ENCODE data around the gene ENC1.

The ENC1 gene

GRCh38 chr5:74613283-74613682, 27.2 kb downstream of the ENC1 start:
- Mint-ChIP-seq H3K36me3 (no peaks in the 10 kb centered on the region), H3K4me1 (no peaks in the 10 kb centered on the region), H3K9me3 (no peaks in the 10 kb centered on the region), H3K27me3 (no peaks in the 10 kb centered on the region), H3K4me3 (no peak overlapping the region), H3K27ac (no peak overlapping the region)

GRCh38 chr5:74612045-74612444, 28.5 kb downstream of the ENC1 start:
- Mint-ChIP-seq H3K4me3 (no peak overlapping the region), H3K36me3 (no peaks in the 10 kb centered on the region), H3K27me3 (no peaks in the 10 kb centered on the region), H3K4me1 (no peaks in the 10 kb centered on the region), H3K9me3 (no peaks in the 10 kb centered on the region), H3K27ac (no peak overlapping the region)

DNA sequence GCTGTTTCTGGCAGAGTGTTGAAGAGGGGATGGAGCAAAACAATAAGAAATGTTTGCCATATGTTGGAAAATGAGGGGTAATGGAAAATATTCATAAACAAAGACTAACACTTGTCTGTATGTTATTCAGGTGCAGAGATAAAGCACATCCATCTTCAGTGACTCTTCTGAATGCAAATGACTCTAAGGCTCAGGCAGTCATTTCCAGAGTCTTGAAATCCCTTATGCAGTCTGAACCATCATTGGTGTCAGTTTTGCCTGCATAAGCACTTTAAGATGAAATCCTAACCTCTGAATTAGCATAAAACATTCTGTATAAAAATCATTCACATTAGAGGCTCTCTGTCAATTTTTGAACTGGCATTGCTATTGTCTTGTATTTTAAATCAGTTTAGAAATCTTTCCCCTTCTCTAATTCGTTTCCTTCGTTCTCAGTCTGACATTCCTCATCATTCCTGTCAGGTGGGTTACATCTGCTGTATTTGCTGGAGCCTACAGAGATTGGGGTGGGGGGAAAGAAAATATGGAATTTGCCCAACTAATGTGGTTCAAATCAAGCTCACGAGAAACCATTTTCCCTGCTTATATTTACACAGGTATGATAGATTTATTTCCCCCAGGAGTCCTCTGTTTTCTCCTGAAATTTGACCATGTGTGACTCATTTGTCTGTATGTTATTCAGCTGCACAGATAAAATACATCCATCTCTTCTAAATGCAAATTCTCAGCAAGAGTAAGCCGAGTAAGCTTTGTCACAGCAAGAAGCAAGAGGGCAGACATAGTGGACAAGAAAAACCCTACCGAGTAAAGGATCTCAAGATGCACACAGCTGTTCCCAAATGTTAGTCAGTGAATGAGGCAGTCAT, 31.6 kb downstream of the ENC1 start:
- H3K36me3 Mint-ChIP-seq, result no peaks in the 10 kb centered on the region
- H3K4me3 Mint-ChIP-seq, result no peak overlapping the region
- H3K9me3 Mint-ChIP-seq, result no peaks in the 10 kb centered on the region
- H3K27me3 Mint-ChIP-seq, result no peaks in the 10 kb centered on the region
- H3K4me1 Mint-ChIP-seq, result no peaks in the 10 kb centered on the region
- no peak overlapping the region for H3K27ac Mint-ChIP-seq

DNA sequence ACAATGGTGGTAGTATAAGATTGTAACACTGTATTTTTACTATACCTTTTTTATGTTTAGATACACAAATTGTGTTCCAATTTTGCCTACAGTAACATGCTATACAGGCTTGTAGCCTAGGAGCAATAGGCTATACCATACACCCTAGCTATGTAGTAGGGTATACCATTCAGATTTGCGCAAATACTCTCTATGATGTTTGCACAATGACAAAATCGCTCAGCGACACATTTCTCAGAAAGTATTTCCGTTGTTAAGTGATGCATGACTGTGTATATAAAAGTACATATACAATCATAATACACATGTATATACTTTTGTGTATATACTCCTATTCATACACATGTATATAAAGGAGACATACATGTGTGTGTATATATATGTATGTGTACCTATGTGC, 34.8 kb downstream of the ENC1 start:
- Mint-ChIP-seq H3K36me3 (no peaks in the 10 kb centered on the region), H3K27me3 (peaks cover 3% of the 10 kb centered on the region), H3K27ac (no peak overlapping the region), H3K9me3 (no peaks in the 10 kb centered on the region), H3K4me1 (no peaks in the 10 kb centered on the region), H3K4me3 (no peak overlapping the region)

DNA sequence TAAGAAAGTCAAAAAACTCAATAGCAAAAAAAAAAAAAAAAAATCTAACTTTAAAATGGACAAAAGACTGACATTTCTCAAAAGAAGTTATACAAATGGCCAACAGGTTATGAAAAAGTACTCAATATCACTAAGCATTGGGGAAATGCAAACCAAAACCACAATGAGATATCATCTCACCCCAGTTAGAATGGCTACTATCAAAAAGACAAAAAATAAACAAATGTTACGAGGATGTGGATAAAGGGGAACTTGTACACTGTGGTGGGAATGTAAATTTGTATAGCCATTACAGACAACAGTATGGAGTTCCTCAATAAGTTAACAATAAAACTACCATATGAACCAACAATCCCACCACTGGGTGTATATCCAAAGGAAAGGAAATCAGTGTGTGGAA, 37.2 kb downstream of the ENC1 start:
- no peak overlapping the region for H3K27ac Mint-ChIP-seq
- H3K9me3 Mint-ChIP-seq, result no peaks in the 10 kb centered on the region
- peaks cover 5% of the 10 kb centered on the region for H3K27me3 Mint-ChIP-seq
- H3K4me1 Mint-ChIP-seq, result no peaks in the 10 kb centered on the region
- no peak overlapping the region for H3K4me3 Mint-ChIP-seq
- H3K36me3 Mint-ChIP-seq, result no peaks in the 10 kb centered on the region

GRCh38 chr5:74599148-74599547, 41.4 kb downstream of the ENC1 start:
- Mint-ChIP-seq H3K4me3 (no peak overlapping the region), H3K27me3 (peaks cover 6% of the 10 kb centered on the region), H3K27ac (no peak overlapping the region), H3K9me3 (no peaks in the 10 kb centered on the region), H3K36me3 (no peaks in the 10 kb centered on the region), H3K4me1 (no peaks in the 10 kb centered on the region)

DNA sequence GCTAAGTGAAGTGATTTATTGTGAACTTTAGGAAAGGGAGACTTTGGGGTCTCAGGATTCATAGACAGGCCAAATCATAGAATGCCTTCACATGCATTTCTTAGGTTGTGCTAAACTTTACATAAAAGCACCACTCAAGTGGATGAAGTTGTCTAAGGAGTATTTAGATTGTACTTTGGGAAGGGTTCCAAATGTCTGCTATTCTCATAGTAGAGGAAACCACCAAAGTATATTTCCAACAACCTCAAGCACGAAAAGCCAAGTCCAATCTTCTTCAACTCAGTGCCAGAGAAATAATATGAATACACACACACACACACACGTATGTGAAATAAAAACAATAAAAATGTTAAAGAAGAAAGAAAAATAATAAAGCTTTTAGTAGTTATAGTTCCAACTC, 41.8 kb downstream of the ENC1 start:
- peaks cover 6% of the 10 kb centered on the region for H3K27me3 Mint-ChIP-seq
- no peaks in the 10 kb centered on the region for H3K36me3 Mint-ChIP-seq
- H3K9me3 Mint-ChIP-seq, result no peaks in the 10 kb centered on the region
- no peak overlapping the region for H3K4me3 Mint-ChIP-seq
- no peak overlapping the region for H3K27ac Mint-ChIP-seq
- no peaks in the 10 kb centered on the region for H3K4me1 Mint-ChIP-seq

DNA sequence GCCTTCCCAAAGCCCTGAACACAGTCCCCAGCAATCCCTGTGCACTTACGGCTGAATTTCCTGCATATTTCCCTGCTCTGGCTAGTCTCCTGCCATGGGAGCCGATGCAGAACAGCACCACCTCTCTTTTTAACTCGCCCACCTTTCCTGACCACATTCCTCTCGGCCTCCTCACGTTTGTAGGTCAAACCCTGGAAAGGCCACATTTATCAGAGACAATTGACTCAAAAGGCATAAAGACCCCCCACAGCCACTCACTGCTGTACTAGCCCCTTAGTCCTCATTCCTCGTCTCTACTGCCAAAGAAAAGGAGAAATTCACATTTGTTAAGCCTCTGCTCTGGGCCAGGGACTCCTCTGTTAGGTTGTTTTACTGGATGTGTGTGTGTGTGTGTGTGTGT, 43.6 kb downstream of the ENC1 start:
- Mint-ChIP-seq H3K9me3 (no peaks in the 10 kb centered on the region), H3K36me3 (no peaks in the 10 kb centered on the region), H3K4me3 (no peak overlapping the region), H3K27ac (no peak overlapping the region), H3K4me1 (no peaks in the 10 kb centered on the region), H3K27me3 (peaks cover 8% of the 10 kb centered on the region)

DNA sequence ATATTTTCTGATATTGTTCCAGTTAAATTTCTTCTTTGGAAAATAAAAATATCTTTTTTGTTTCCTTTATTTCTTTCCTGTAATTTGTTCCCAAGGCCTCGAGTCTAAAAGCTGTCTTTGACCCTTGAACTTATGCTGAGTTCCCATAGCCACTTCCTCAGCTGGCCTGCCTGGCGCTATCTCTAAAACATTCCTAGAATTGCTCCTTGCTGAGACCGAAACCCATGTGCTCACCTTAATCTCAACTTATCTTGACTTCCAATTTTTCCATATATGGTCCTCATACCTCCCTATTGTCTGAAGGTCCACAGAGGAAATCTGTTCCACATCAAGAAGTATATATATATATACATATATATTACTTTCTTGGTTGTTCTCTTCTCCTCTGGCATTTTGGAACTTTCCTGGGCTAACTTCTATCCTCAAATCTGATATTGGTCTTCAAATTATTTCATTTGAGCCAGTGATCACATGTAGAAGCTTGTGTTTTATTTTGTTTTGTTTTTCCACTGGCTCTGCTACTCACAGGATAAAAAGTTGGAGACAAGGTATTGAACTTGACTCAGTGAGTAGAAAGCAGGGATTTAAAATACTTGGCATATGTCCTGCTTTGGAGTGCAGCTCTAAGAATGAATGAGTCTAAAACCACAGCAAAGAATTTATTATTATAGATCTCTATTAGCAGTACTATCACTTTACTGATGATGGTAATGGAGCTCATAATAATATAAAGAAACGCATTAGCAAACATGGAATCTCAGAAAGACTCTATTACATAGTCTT, 45.2 kb downstream of the ENC1 start:
- H3K36me3 Mint-ChIP-seq, result no peaks in the 10 kb centered on the region

GRCh38 chr5:74594137-74595040, 46.1 kb downstream of the ENC1 start:
- H3K4me3 Mint-ChIP-seq, result no peak overlapping the region
- no peaks in the 10 kb centered on the region for H3K4me1 Mint-ChIP-seq
- H3K9me3 Mint-ChIP-seq, result no peaks in the 10 kb centered on the region
- peaks cover 8% of the 10 kb centered on the region for H3K27me3 Mint-ChIP-seq
- H3K36me3 Mint-ChIP-seq, result no peaks in the 10 kb centered on the region
- no peak overlapping the region for H3K27ac Mint-ChIP-seq

More for the DNA sequence above, 45.2 kb downstream of the ENC1 start:
- H3K27ac Mint-ChIP-seq, result no peak overlapping the region
- no peaks in the 10 kb centered on the region for H3K4me1 Mint-ChIP-seq
- no peak overlapping the region for H3K4me3 Mint-ChIP-seq
- H3K9me3 Mint-ChIP-seq, result no peaks in the 10 kb centered on the region
- peaks cover 7% of the 10 kb centered on the region for H3K27me3 Mint-ChIP-seq

- Mint-ChIP-seq H3K27me3 (peaks cover 7% of the 10 kb centered on the region), H3K4me1 (peaks cover 4% of the 10 kb centered on the region), H3K4me3 (no peak overlapping the region), H3K9me3 (no peaks in the 10 kb centered on the region), H3K27ac (no peak overlapping the region), H3K36me3 (no peaks in the 10 kb centered on the region)
Observed at GRCh38 chr5:74589204-74590056, 51.1 kb downstream of the ENC1 start.

DNA sequence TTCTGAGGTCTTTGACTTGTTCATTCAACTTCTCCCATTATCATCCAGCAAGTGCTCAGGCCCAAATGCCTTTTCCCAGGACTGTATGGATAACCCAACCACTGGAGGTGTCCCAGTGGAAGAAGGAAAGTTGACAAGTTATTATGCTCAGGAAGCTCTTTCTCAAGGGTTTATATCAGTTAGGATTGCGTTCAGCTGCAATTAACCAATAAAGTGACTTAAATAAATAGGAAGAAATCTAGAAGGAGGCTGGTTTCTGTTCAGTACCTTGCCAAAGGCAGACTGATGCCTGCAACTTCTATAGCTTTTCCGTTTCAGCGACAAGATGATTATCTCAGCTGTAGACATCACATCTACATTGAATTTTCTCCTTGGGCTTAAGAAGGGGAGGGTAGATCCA, 52.1 kb downstream of the ENC1 start:
- no peak overlapping the region for H3K27ac Mint-ChIP-seq
- H3K9me3 Mint-ChIP-seq, result no peaks in the 10 kb centered on the region
- no peaks in the 10 kb centered on the region for H3K36me3 Mint-ChIP-seq
- H3K4me3 Mint-ChIP-seq, result no peak overlapping the region
- H3K27me3 Mint-ChIP-seq, result peaks cover 7% of the 10 kb centered on the region
- peaks cover 4% of the 10 kb centered on the region for H3K4me1 Mint-ChIP-seq

GRCh38 chr5:74587890-74588289, 52.6 kb downstream of the ENC1 start:
- peaks cover 4% of the 10 kb centered on the region for H3K4me1 Mint-ChIP-seq
- no peaks in the 10 kb centered on the region for H3K36me3 Mint-ChIP-seq
- no peak overlapping the region for H3K4me3 Mint-ChIP-seq
- H3K9me3 Mint-ChIP-seq, result no peaks in the 10 kb centered on the region
- H3K27me3 Mint-ChIP-seq, result peaks cover 7% of the 10 kb centered on the region
- no peak overlapping the region for H3K27ac Mint-ChIP-seq

DNA sequence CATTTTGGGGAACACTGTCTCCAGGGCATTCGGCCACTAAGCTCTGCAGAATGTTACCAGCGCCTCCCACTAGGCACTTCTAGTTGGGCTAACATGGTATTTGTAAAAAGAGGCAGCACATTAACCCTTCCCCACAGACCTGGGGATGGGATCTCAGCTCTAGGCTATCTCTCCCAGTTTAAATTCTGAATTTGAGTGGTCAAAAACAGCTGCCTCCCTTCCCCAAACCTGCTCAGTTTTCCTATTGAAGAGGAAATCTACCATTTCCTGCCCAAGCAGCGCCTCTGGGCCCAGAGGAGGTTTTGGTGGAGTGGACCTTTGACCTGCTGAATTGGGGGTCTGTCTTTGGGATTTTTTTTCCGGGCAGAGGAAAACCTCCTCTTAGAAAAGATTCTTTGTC, 53.2 kb downstream of the ENC1 start:
- H3K9me3 Mint-ChIP-seq, result no peaks in the 10 kb centered on the region

GRCh38 chr5:74586856-74587255, 53.7 kb downstream of the ENC1 start:
- no peaks in the 10 kb centered on the region for H3K9me3 Mint-ChIP-seq
- H3K27me3 Mint-ChIP-seq, result peaks cover 4% of the 10 kb centered on the region
- H3K4me1 Mint-ChIP-seq, result peaks cover 4% of the 10 kb centered on the region
- no peak overlapping the region for H3K27ac Mint-ChIP-seq
- no peaks in the 10 kb centered on the region for H3K36me3 Mint-ChIP-seq
- H3K4me3 Mint-ChIP-seq, result no peak overlapping the region

More for the DNA sequence above, 53.2 kb downstream of the ENC1 start:
- Mint-ChIP-seq H3K4me1 (peaks cover 4% of the 10 kb centered on the region), H3K36me3 (no peaks in the 10 kb centered on the region), H3K4me3 (no peak overlapping the region), H3K27me3 (peaks cover 7% of the 10 kb centered on the region), H3K27ac (no peak overlapping the region)

Measured in activated naive CD4-positive, alpha-beta T cell treated with anti-CD3 and anti-CD28 coated beads, Interleukin-2, amount 50 U/mL, for 24 hours (primary cell).